ENCODE measurements around the gene ZNF212.
A peak's percentile ranks its signal among the peaks of the same experiment; 100 is the strongest.
"Not testable (repeated sequence)": the region's sequence is repeated elsewhere in the genome, so short reads cannot be mapped to it uniquely, and the experiment has no call there.

Gene ZNF212

DNA sequence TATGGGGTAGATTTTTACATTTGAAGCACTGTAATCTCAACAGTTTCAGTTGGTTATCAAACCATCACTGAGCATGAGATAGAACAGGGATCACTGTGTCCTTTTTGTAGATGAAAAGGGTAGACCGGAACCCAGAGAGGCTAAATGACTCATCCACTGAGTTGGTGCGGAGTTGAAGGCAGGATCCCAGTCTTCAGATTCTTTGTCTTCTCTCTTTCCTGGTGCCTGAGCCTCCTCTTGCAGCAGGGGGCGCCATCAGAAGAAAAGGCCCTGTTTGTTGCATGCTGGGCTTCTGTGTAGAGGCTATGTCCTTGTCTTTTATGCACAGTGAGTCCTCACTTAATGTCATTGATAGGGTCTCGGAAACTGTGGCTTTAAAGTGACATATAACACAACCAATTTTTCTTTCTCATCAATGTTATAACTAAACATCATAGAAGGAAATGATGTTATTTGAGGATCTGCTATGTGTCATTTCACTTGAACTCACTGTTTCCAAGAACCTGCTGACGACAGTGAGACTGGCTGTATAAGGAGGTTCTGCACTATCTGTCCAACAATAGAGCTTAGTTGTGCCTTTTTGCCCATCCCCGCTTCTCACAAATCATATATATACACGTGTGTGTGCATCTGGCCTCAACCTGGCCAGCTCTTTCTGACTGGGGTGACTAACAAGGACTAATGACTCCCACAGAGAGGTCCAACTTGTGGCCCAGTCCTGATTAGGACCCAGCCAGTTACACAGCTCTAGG is 29.8 kb upstream of the ZNF212 start:
- Mint-ChIP-seq H3K36me3 (ENCODE audit: low read depth) (peaks cover 71% of the 10 kb centered on the region), H3K4me1 (ENCODE audit: low read depth) (peaks cover 14% of the 10 kb centered on the region), H3K9me3 (no peaks in the 10 kb centered on the region), H3K27ac (peak overlapping the region; percentile 58), H3K4me3 (peak overlapping the region; percentile 52), H3K27me3 (ENCODE audit: low read depth) (no peaks in the 10 kb centered on the region)
- peak; percentile 87 for DNase-seq (ENCODE audit: low spot score)

- Mint-ChIP-seq H3K4me1 (ENCODE audit: low read depth) (peaks cover 14% of the 10 kb centered on the region), H3K9me3 (no peaks in the 10 kb centered on the region), H3K27ac (no peak overlapping the region), H3K36me3 (ENCODE audit: low read depth) (peaks cover 70% of the 10 kb centered on the region), H3K27me3 (ENCODE audit: low read depth) (no peaks in the 10 kb centered on the region), H3K4me3 (no peak overlapping the region)
- DNase-seq (ENCODE audit: low spot score) = no peak
Observed at GRCh38 chr7:149210551-149210950, 28.9 kb upstream of the ZNF212 start.

GRCh38 chr7:149214020-149214720 is 25.3 kb upstream of the ZNF212 start:
- Mint-ChIP-seq H3K27ac (no peak overlapping the region), H3K36me3 (ENCODE audit: low read depth) (peaks cover 67% of the 10 kb centered on the region), H3K27me3 (ENCODE audit: low read depth) (no peaks in the 10 kb centered on the region), H3K4me1 (ENCODE audit: low read depth) (peaks cover 12% of the 10 kb centered on the region), H3K9me3 (no peaks in the 10 kb centered on the region), H3K4me3 (no peak overlapping the region)
- DNase-seq (ENCODE audit: low spot score) = no peak

DNA sequence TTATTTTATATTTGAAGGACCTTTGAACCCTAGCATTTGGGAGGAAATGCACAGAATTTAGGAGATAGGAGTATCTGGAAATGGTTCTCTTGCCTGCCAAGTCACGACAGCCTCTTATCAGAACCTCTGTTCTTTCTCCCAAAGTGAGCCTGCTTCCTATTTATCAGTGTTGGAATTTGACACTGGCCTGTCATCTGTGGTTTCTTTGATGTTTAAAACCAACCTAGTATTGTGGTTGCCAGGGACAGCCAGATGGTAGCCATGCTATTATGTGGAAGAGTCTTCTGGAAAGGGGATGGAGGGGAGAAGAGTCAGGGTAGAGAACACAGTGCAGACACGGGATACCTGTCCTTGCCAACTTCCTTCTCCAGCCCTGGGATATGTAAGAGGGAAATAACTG is 23.0 kb upstream of the ZNF212 start:
- peaks cover 60% of the 10 kb centered on the region for H3K36me3 Mint-ChIP-seq (ENCODE audit: low read depth)
- H3K27me3 Mint-ChIP-seq (ENCODE audit: low read depth) = no peaks in the 10 kb centered on the region
- no peak overlapping the region for H3K27ac Mint-ChIP-seq
- H3K4me1 Mint-ChIP-seq (ENCODE audit: low read depth) = no peaks in the 10 kb centered on the region
- no peak for DNase-seq (ENCODE audit: low spot score)
- H3K4me3 Mint-ChIP-seq = no peak overlapping the region
- H3K9me3 Mint-ChIP-seq = no peaks in the 10 kb centered on the region

- Mint-ChIP-seq H3K9me3 (no peaks in the 10 kb centered on the region), H3K36me3 (ENCODE audit: low read depth) (peaks cover 58% of the 10 kb centered on the region), H3K4me1 (ENCODE audit: low read depth) (no peaks in the 10 kb centered on the region), H3K27me3 (ENCODE audit: low read depth) (no peaks in the 10 kb centered on the region), H3K4me3 (no peak overlapping the region), H3K27ac (no peak overlapping the region)
- DNase-seq (ENCODE audit: low spot score) = no peak
Observed at GRCh38 chr7:149217570-149217969, 21.9 kb upstream of the ZNF212 start.

GRCh38 chr7:149218469-149219420 is 20.7 kb upstream of the ZNF212 start:
- Mint-ChIP-seq H3K4me1 (ENCODE audit: low read depth) (no peaks in the 10 kb centered on the region), H3K27ac (no peak overlapping the region), H3K27me3 (ENCODE audit: low read depth) (no peaks in the 10 kb centered on the region), H3K9me3 (no peaks in the 10 kb centered on the region), H3K4me3 (no peak overlapping the region), H3K36me3 (ENCODE audit: low read depth) (peaks cover 53% of the 10 kb centered on the region)
- DNase-seq (ENCODE audit: low spot score) = no peak

DNA sequence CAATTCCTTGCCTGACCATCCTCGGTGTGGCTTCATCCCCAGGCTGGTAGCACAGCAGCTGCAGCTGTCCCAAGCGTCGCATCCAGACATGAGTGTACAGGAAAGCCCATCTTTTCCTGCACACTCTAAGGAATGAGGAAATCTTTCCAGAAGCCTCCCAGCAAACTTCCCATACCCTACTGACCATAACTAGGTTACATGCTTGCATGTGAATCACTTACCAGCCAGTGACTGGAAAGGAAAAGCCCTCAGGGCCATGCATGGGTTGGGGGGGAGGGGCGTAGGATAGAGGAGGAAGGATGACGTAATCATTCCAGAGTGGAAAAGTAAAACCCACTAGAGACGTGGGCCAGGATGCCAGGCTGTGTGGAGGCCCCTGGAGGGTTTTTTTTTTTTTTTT is 18.9 kb upstream of the ZNF212 start:
- Mint-ChIP-seq H3K27ac (no peak overlapping the region), H3K36me3 (ENCODE audit: low read depth) (peaks cover 51% of the 10 kb centered on the region), H3K9me3 (no peaks in the 10 kb centered on the region), H3K4me3 (no peak overlapping the region), H3K4me1 (ENCODE audit: low read depth) (no peaks in the 10 kb centered on the region), H3K27me3 (ENCODE audit: low read depth) (no peaks in the 10 kb centered on the region)
- DNase-seq (ENCODE audit: low spot score) = no peak

DNA sequence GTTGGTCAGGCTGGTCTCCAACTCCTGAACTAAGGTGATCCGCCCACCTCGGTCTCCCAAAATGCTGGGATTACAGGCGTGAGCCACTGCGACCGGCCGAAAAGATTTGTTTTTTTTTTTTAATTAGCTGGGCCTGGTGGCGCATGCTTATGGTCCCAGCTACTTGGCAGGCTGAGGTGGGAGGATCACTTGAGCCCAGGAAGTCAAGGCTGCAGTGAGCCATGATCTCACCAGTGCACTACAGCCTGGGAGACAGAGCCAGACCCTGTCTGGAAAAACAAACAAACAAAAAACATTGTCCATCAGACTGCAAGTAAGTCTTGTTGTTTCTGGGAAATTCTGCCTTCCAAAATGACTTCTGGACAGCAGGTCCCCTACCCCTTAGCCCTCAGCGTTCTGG is 16.3 kb upstream of the ZNF212 start:
- no peaks in the 10 kb centered on the region for H3K9me3 Mint-ChIP-seq
- no peak overlapping the region for H3K4me3 Mint-ChIP-seq
- no peaks in the 10 kb centered on the region for H3K27me3 Mint-ChIP-seq (ENCODE audit: low read depth)
- H3K36me3 Mint-ChIP-seq (ENCODE audit: low read depth) = peaks cover 42% of the 10 kb centered on the region
- H3K27ac Mint-ChIP-seq = no peak overlapping the region
- DNase-seq (ENCODE audit: low spot score) = no peak
- H3K4me1 Mint-ChIP-seq (ENCODE audit: low read depth) = no peaks in the 10 kb centered on the region

DNA sequence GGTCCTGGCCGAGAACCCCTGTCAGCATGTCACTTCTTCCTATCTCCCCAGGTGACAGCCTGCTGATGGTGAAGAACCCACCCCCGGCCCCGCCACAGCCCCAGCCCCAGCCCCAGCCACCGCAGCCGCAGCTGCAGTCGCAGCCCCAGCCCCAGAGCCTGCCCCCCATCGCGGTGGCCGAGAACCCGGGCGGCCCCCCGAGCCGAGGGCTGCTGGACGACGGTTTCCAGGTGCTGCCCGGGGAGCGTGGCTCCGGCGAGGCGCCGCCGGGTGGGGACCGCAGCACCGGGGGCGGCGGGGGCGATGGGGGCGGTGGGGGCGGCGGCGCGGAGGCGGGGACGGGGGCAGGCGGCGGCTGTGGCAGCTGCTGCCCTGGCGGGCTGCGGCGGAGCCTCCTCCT is 15.7 kb upstream of the ZNF212 start:
- Mint-ChIP-seq H3K27me3 (ENCODE audit: low read depth) (no peaks in the 10 kb centered on the region), H3K9me3 (no peaks in the 10 kb centered on the region), H3K4me3 (no peak overlapping the region), H3K4me1 (ENCODE audit: low read depth) (no peaks in the 10 kb centered on the region), H3K27ac (no peak overlapping the region), H3K36me3 (ENCODE audit: low read depth) (peaks cover 36% of the 10 kb centered on the region)
- DNase-seq (ENCODE audit: low spot score) = no peak

DNA sequence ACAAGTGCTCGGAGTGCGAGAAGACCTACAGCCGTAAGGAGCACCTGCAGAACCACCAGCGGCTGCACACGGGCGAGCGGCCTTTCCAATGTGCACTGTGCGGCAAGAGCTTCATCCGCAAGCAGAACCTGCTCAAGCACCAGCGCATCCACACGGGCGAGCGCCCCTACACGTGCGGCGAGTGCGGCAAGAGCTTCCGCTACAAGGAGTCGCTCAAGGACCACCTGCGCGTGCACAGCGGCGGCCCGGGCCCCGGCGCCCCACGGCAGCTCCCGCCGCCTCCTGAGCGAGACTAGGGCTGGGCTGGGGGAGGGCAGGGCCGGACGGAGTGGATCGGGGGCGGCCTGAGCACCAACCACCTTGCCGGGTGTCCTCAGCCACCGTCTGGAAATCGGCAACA is 15.1 kb upstream of the ZNF212 start:
- Mint-ChIP-seq H3K27ac (no peak overlapping the region), H3K4me3 (no peak overlapping the region), H3K9me3 (no peaks in the 10 kb centered on the region), H3K4me1 (ENCODE audit: low read depth) (no peaks in the 10 kb centered on the region), H3K36me3 (ENCODE audit: low read depth) (peaks cover 30% of the 10 kb centered on the region), H3K27me3 (ENCODE audit: low read depth) (no peaks in the 10 kb centered on the region)
- DNase-seq (ENCODE audit: low spot score) = no peak

GRCh38 chr7:149225106-149225505 is 14.3 kb upstream of the ZNF212 start:
- no peak overlapping the region for H3K27ac Mint-ChIP-seq
- peaks cover 26% of the 10 kb centered on the region for H3K36me3 Mint-ChIP-seq (ENCODE audit: low read depth)
- H3K4me3 Mint-ChIP-seq = no peak overlapping the region
- no peak for DNase-seq (ENCODE audit: low spot score)
- H3K4me1 Mint-ChIP-seq (ENCODE audit: low read depth) = no peaks in the 10 kb centered on the region
- no peaks in the 10 kb centered on the region for H3K27me3 Mint-ChIP-seq (ENCODE audit: low read depth)
- H3K9me3 Mint-ChIP-seq = no peaks in the 10 kb centered on the region

DNA sequence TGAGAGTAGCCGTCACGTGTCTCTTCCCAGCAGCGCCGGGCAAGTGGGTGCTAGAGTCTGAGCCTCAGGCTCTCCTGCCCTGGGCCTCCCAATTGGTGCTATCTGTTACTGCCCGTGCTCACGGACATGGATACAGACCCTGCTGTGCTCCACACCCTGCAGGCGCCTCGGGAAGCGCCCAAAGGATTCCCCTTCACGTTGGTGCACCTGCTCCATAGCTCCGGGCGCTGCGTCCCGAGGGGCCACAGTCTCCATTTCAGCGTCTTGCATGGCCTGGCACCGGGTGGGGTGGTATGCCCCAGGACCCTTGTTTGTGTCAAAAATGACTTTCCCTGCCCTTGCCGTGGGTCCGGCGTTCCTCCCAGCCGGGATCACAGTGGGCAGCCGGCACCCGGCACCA is 13.8 kb upstream of the ZNF212 start:
- no peaks in the 10 kb centered on the region for H3K27me3 Mint-ChIP-seq (ENCODE audit: low read depth)
- no peak for DNase-seq (ENCODE audit: low spot score)
- H3K4me3 Mint-ChIP-seq = no peak overlapping the region
- H3K4me1 Mint-ChIP-seq (ENCODE audit: low read depth) = no peaks in the 10 kb centered on the region
- no peak overlapping the region for H3K27ac Mint-ChIP-seq
- no peaks in the 10 kb centered on the region for H3K9me3 Mint-ChIP-seq
- H3K36me3 Mint-ChIP-seq (ENCODE audit: low read depth) = peaks cover 26% of the 10 kb centered on the region

DNA sequence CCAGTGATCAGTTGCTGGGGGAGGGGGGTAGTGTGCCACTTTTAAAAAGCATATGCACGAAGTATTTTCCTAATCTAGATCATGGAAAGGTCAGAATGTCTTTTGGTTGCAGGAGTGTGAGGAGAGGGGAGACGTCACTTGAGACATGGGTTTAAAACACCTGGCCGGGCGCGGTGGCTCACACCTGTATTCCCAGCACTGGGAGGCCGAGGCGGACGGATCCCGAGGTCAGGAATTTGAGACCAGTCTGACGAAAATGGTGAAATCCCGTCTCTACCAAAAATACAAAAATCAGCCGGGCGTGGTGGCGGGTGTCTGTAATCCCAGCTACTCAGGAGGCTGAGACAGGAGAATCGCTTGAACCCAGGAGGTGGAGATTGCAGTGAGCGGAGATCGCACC is 13.1 kb upstream of the ZNF212 start:
- not testable (repeated sequence) for H3K4me3 Mint-ChIP-seq; H3K27ac Mint-ChIP-seq; H3K4me1 Mint-ChIP-seq (ENCODE audit: low read depth); H3K27me3 Mint-ChIP-seq (ENCODE audit: low read depth); DNase-seq (ENCODE audit: low spot score); H3K9me3 Mint-ChIP-seq
- H3K36me3 Mint-ChIP-seq (ENCODE audit: low read depth) = peaks cover 20% of the 10 kb centered on the region
